HFF-Myc (cell line): Measurements from ENCODE around the gene PRDM16.

ENCODE experiments used
- DNase-seq: peaks from one replicate; pipeline ENCODE4 v3.0.0-alpha.2; 2011; ENCODE audit warnings: low read depth; ENCODE audit errors: extremely low read depth
- H3K4me3 ChIP-seq: replicated peaks from 2 replicates; pipeline ENCODE4 v1.5.1; 2011; ENCODE audit warnings: low read depth, mild to moderate bottlenecking, control low read depth, low read length
- TF ChIP-seq, protein P1 (sequence below): IDR thresholded peaks from 2 replicates; pipeline ENCODE4 v1.5.1; 2012; ENCODE audit warnings: mild to moderate bottlenecking, low read depth, low read length, control low read depth; ENCODE audit errors: missing control alignments

The PRDM16 gene

DNA sequence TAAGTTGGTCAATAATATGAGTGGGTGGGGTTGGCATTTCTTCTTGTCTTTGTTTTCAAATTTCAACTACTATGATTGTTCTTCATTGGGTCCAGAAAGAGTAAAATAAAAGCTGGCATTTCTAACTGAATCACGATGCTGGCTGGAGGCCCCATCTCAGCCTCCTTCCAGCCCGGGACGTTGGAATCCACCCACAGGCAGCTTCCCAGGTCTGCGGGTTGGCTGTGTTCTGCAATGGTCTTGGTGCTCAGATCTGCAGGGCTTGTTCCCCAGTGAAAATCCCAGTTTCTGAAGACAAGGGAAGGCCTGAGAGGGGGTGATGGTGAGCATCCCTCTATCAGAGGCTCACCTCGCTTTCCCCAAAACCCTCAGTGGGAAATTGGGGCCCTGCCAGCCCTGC is 330.7 kb downstream of the PRDM16 start:
- no peak for DNase-seq
- TF ChIP-seq, protein P1, sequence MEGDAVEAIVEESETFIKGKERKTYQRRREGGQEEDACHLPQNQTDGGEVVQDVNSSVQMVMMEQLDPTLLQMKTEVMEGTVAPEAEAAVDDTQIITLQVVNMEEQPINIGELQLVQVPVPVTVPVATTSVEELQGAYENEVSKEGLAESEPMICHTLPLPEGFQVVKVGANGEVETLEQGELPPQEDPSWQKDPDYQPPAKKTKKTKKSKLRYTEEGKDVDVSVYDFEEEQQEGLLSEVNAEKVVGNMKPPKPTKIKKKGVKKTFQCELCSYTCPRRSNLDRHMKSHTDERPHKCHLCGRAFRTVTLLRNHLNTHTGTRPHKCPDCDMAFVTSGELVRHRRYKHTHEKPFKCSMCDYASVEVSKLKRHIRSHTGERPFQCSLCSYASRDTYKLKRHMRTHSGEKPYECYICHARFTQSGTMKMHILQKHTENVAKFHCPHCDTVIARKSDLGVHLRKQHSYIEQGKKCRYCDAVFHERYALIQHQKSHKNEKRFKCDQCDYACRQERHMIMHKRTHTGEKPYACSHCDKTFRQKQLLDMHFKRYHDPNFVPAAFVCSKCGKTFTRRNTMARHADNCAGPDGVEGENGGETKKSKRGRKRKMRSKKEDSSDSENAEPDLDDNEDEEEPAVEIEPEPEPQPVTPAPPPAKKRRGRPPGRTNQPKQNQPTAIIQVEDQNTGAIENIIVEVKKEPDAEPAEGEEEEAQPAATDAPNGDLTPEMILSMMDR = no peak
- no peak overlapping the region for H3K4me3 ChIP-seq

DNA sequence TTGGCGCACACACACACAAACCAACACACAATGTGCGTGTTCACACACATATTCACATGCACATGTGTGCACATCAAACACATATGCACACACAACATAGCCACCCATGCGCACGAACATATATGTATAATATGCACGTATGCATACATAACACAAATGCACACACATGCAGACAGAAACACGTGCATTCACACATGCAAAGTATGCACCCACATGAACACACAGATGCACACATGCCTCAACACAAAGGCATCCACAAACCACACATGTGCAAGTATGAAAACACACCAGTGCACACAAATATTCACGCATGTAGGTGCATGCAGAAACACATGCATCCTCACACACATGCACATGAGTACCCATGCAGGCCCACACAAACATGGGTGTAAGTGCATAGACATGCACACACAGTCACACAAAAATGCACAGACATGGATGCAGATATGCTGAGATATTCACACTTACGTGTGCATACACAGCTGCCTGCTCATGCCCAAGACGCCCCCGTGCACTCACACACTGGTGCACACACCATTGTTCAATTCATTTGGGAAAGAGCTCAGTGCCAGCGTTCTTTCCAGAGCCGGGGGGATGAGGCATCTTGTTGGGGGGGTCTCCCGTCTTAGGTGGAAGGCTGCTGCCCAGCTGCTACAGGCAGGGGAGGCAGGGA is 332.7 kb downstream of the PRDM16 start:
- TF ChIP-seq, protein P1 = no peak
- no peak for DNase-seq
- H3K4me3 ChIP-seq = no peak overlapping the region

- no peak for DNase-seq
- TF ChIP-seq, protein P1 = no peak
- H3K4me3 ChIP-seq = no peak overlapping the region
These were observed 333.4 kb downstream of the PRDM16 start for GRCh38 chr1:3402258-3403010.

DNA sequence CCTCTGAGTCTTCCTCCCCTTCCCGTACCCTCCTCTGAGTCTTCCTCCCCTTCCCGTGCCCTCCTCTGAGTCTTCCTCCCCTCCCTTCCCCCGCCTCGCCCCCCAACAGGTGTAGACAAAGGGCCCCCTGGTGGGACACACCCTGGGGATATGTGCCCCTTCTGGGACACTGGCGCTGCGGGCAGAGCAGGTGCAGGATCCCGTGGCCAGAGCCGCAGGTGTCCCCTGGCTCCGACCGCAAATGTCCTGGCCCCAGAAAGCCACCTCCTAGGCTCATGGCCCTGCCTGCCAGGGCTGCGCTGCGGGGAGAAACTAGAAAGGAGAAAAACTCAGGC is 334.0 kb downstream of the PRDM16 start:
- TF ChIP-seq, protein P1 = no peak
- H3K4me3 ChIP-seq = no peak overlapping the region
- DNase-seq = no peak

DNA sequence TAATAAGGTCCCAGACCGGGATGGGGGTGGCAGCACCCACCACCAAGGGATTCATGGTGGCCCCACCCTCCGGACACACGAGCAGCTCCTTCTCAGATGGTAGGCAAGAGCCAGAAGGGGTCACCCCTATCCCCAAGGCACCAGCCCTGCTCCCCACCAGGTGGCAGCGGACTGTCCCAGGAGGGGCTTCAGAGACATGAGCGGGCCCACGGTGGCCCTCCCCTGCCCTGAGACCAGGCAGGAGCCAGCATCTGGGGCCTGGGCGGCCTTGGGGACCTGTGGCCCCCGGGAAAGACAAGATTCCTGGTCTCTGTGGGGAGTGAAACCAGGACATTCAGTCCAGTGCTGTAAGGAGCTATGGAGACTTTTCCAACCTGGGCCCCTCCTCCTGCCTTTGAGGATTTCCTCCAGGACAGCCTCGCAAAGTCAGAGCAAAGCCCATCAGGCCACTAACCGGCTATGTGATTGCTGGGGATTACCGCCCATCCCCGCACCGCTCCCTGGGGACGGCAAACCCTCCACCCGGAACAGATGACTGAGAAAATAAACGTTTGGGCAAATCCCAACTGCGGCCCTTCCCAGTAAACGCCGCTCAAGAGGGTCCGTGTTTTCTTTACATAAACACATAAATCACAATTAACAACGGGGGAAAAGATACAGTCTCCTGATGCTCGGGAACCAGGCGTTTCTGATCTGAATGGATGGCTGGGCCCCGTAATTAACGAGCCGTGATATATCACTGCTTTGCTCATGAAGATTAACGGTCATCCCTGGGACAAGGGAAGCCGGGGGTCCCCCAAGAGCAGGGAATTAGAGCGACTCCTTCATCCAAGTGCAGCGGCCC is 334.6 kb downstream of the PRDM16 start:
- no peak overlapping the region for H3K4me3 ChIP-seq
- TF ChIP-seq, protein P1 = no peak
- no peak for DNase-seq

DNA sequence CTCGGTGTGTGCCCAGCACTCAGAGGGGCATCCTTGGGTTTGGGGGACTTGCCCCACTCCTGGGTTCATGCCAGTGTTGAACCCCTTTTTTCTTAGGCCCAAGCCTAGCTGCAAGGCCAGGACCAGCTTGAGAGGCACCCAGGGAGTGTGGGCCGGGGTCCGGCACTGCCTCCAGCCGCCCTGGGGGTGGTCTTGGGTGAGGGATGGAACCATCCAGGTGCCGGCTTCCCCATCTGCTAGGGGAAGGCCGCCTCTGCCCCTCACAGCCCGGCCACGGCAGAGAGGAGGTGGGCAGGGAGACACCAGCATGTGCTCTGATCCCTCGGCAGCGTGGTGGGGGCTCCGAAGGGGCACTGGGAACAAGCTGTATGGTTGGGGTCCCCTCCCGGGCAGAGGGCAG is 335.3 kb downstream of the PRDM16 start:
- TF ChIP-seq, protein P1 = no peak
- no peak overlapping the region for H3K4me3 ChIP-seq
- DNase-seq = no peak
